ENCODE data around the gene ACOT11.

- no peak for TF ChIP-seq CSDC2 (CRISPR knock-in tag; IDR thresholded peaks at IDR 0.05)
- no peak for TF ChIP-seq CSRNP3 (CRISPR knock-in tag; IDR thresholded peaks at IDR 0.05)
- no peak for TF ChIP-seq ZFP3 (CRISPR knock-in tag; IDR thresholded peaks at IDR 0.05)
- TF ChIP-seq ZC3H10 (CRISPR knock-in tag; IDR thresholded peaks at IDR 0.05) = no peak
- no peak for TF ChIP-seq ZNF70 (CRISPR knock-in tag; IDR thresholded peaks at IDR 0.05)
- no peak for TF ChIP-seq BACH2 (CRISPR knock-in tag; IDR thresholded peaks at IDR 0.05; ENCODE audit: borderline replicate concordance)
- TF ChIP-seq TCF4 (CRISPR knock-in tag; IDR thresholded peaks at IDR 0.05; ENCODE audit: borderline replicate concordance) = no peak
- no peak for TF ChIP-seq CREB5 (CRISPR knock-in tag; IDR thresholded peaks at IDR 0.05; ENCODE audit: low read depth)
- TF ChIP-seq ESRRG (CRISPR knock-in tag; IDR thresholded peaks at IDR 0.05) = no peak
- TF ChIP-seq PATZ1 (CRISPR knock-in tag; IDR thresholded peaks at IDR 0.05; ENCODE audit: borderline replicate concordance) = no peak
- TF ChIP-seq RARB (CRISPR knock-in tag; IDR thresholded peaks at IDR 0.05) = no peak
- TF ChIP-seq POU6F1 (CRISPR knock-in tag; IDR thresholded peaks at IDR 0.05; ENCODE audit: borderline replicate concordance, low read depth) = no peak
Measured at GRCh38 chr1:54517496-54517895, 30.5 kb upstream of the ACOT11 start.
